Measurements from ENCODE around the gene CDH13. TPM values are rescaled to one million over a fixed set of nuclear protein-coding genes. Genes with fewer than 3 reads are reported as not detected.

The CDH13 gene
- total RNA-seq, 1 donor from 2014 or later = 45.1 TPM

DNA sequence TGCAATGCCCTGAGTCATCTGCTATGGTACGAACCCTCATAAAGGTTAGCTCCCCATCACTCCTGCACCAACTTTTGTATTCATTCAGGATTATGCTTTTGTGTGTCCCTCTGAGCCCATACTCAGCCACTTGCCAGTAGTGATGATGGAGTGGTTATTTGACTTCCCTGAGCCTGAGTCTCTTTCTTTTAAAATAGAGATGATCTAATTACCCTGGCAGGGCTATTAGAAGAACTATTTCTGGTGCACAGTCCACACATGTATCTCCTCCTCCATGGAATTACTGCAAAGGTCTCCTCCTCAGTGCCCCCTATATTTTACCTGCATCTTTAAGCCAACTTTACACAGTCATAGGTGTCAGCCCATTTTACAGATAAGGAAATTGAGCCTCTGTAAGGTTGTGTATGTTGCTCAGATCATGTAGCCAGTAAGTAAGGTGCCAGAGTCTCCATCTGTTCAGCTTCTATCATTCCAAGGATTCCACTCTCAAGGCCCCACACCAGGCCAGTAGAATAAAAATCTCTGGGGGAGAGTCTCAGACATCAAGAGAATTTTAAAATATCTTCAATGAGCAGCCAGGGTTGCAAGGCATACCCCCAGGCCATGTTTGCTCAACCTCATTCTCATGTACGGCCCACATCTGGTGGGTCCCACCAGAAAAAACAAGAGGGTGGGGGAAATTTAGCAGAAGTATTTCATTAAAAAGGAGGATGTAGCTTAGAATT lies 847.3 kb downstream of the CDH13 start:
- no peak overlapping the region for H3K27ac Mint-ChIP-seq (ENCODE audit: unreplicated experiment)
- TF ChIP-seq, protein P1, sequence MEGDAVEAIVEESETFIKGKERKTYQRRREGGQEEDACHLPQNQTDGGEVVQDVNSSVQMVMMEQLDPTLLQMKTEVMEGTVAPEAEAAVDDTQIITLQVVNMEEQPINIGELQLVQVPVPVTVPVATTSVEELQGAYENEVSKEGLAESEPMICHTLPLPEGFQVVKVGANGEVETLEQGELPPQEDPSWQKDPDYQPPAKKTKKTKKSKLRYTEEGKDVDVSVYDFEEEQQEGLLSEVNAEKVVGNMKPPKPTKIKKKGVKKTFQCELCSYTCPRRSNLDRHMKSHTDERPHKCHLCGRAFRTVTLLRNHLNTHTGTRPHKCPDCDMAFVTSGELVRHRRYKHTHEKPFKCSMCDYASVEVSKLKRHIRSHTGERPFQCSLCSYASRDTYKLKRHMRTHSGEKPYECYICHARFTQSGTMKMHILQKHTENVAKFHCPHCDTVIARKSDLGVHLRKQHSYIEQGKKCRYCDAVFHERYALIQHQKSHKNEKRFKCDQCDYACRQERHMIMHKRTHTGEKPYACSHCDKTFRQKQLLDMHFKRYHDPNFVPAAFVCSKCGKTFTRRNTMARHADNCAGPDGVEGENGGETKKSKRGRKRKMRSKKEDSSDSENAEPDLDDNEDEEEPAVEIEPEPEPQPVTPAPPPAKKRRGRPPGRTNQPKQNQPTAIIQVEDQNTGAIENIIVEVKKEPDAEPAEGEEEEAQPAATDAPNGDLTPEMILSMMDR (IDR thresholded peaks at IDR 0.05) = no peak
- DNase-seq (ENCODE audit: low spot score) = no peak
- no peaks in the 10 kb centered on the region for H3K27me3 Mint-ChIP-seq (ENCODE audit: low read depth)
- no peak overlapping the region for H3K4me3 Mint-ChIP-seq (ENCODE audit: unreplicated experiment)
- no peaks in the 10 kb centered on the region for H3K36me3 Mint-ChIP-seq (ENCODE audit: low read depth)
- H3K9me3 Mint-ChIP-seq (ENCODE audit: low read depth) = no peaks in the 10 kb centered on the region
- peaks cover 7% of the 10 kb centered on the region for H3K4me1 Mint-ChIP-seq (ENCODE audit: low read depth)

DNA sequence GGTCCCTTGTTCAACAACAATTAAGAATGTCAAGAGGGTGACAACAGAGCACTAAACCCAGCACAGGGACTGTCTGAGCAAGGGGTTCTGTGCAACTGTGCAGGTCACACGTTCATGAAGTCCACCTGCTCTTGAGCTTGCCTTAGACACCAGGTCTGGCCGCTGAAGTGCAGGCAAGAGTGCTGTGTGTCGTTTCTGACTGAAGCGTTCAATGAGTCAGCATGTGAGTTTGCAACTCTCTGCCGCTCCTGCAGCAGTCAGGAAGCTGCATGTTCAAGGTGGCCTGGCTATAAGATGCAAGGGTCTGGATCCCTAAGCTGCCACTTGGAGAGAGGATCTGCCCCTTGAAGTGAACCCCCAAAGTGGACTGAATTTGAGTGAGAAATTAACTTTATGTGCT lies 848.3 kb downstream of the CDH13 start:
- Mint-ChIP-seq H3K9me3 (ENCODE audit: low read depth) (no peaks in the 10 kb centered on the region), H3K27me3 (ENCODE audit: low read depth) (no peaks in the 10 kb centered on the region), H3K4me3 (ENCODE audit: unreplicated experiment) (no peak overlapping the region), H3K27ac (ENCODE audit: unreplicated experiment) (no peak overlapping the region), H3K36me3 (ENCODE audit: low read depth) (no peaks in the 10 kb centered on the region), H3K4me1 (ENCODE audit: low read depth) (peaks cover 5% of the 10 kb centered on the region)
- no peak for DNase-seq (ENCODE audit: low spot score)
- TF ChIP-seq, protein P1 (IDR thresholded peaks at IDR 0.05) = no peak

DNA sequence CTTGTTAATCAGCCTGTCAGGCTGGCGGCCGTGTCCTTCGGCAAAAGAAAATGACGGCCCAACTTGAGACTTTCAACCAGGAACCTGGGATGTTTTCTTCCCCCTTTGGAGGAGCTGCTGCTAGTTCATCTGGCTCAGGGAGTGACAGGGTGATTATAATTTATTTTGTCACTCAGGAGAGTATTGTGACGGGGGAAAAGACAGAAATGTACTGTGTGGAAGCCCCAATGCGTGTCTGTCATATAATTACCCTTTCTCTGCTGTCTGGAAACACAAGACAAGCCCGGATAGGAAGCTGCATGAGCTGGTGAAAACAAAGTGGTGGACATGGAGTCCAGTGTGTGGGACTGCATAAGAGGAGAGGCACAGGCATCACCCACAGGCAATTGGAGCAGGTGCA lies 854.8 kb downstream of the CDH13 start:
- no peaks in the 10 kb centered on the region for H3K4me1 Mint-ChIP-seq (ENCODE audit: low read depth)
- no peaks in the 10 kb centered on the region for H3K9me3 Mint-ChIP-seq (ENCODE audit: low read depth)
- no peaks in the 10 kb centered on the region for H3K36me3 Mint-ChIP-seq (ENCODE audit: low read depth)
- no peaks in the 10 kb centered on the region for H3K27me3 Mint-ChIP-seq (ENCODE audit: low read depth)
- TF ChIP-seq, protein P1 (IDR thresholded peaks at IDR 0.05) = no peak
- H3K4me3 Mint-ChIP-seq (ENCODE audit: unreplicated experiment) = no peak overlapping the region
- no peak for DNase-seq (ENCODE audit: low spot score)
- H3K27ac Mint-ChIP-seq (ENCODE audit: unreplicated experiment) = no peak overlapping the region

DNA sequence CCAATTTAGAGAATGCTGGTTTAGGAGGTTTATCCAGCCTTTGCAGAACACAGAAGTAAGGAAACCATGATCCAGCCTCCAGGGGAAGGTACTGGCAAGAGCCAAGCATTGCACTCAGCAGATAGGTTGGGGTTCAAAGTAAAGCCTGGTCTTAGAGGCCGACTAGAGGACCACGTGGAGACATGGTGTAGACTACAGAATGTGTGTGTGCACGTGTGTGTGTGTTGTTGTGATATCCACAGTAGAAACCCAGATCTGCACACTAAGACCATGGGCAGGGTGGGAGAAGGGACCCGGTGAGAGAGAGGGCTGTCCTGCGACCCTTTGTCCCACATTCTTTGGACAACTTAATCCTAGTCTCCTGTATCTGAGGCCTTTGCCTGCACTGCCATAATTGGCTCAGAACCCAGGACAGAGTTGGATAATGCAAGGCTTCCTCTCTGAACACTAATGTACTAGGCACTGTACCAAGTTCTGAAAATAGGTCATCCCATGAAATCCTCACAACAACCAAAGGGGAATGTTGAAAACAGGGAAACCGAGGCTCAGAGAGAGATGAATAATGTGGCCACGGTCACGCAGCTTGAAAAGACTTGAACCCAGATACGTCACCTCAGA lies 855.9 kb downstream of the CDH13 start:
- Mint-ChIP-seq H3K36me3 (ENCODE audit: low read depth) (peaks cover under 1% of the 10 kb centered on the region), H3K4me3 (ENCODE audit: unreplicated experiment) (no peak overlapping the region), H3K4me1 (ENCODE audit: low read depth) (no peaks in the 10 kb centered on the region), H3K27me3 (ENCODE audit: low read depth) (no peaks in the 10 kb centered on the region), H3K27ac (ENCODE audit: unreplicated experiment) (no peak overlapping the region), H3K9me3 (ENCODE audit: low read depth) (no peaks in the 10 kb centered on the region)
- TF ChIP-seq, protein P1 (IDR thresholded peaks at IDR 0.05) = no peak
- no peak for DNase-seq (ENCODE audit: low spot score)

DNA sequence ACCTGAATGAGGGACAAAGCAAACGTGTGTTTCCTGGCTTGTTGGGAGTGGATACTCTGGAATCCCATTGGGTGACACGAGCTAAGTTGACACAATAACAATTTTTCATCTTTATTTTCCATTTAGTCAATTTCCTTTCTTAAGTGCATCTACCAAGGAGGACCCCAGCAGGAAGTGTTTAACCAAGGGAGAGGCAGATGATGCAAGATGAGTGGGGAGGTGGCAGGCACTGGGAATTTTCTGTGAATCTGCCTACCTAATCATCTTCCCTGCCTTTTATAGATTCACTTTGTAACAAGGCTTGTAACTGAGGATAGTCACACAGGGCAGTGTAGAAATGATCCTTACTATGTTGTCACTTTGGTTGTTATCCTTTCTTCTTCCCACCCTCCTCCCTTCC lies 863.3 kb downstream of the CDH13 start:
- no peak for DNase-seq (ENCODE audit: low spot score)
- H3K4me3 Mint-ChIP-seq (ENCODE audit: unreplicated experiment) = no peak overlapping the region
- H3K27ac Mint-ChIP-seq (ENCODE audit: unreplicated experiment) = no peak overlapping the region
- no peaks in the 10 kb centered on the region for H3K27me3 Mint-ChIP-seq (ENCODE audit: low read depth)
- TF ChIP-seq, protein P1 (IDR thresholded peaks at IDR 0.05) = no peak
- H3K36me3 Mint-ChIP-seq (ENCODE audit: low read depth) = peaks cover 2% of the 10 kb centered on the region
- H3K9me3 Mint-ChIP-seq (ENCODE audit: low read depth) = no peaks in the 10 kb centered on the region
- peaks cover 4% of the 10 kb centered on the region for H3K4me1 Mint-ChIP-seq (ENCODE audit: low read depth)
